Measurements from ENCODE around the gene PITHD1. TPM values are rescaled to one million over a fixed set of nuclear protein-coding genes. Genes with fewer than 3 reads are reported as not detected.
"Not testable (repeated sequence)": the region's sequence is repeated elsewhere in the genome, so short reads cannot be mapped to it uniquely, and the experiment has no call there.

Gene PITHD1
- total and polyA plus RNA-seq, 2 donors from 2014 or later = 40.4 to 57.7 TPM

GRCh38 chr1:23800400-23801337 is 22.5 kb downstream of the PITHD1 start, which contains the start of gene GALE:
TSS of gene GALE (minus strand) at chr1:23800754. CDS start at chr1:23799007, 1,747 bp downstream.
- Histone ChIP-seq H3K27me3 (ENCODE audit: control insufficient read depth, insufficient read depth, low read length) (no peaks in the 10 kb centered on the region), H3K9me3 (ENCODE audit: control insufficient read depth in 2 of 3, insufficient read depth in 1 of 3, low read length in 3 of 3) (no peaks in the 10 kb centered on the region), H3K27ac (ENCODE audit: low read depth in 2 of 2, low read length in 2 of 2) (peak within 1 kb of the TSS; percentile 95 to 96), H3K36me3 (ENCODE audit: control insufficient read depth in 2 of 3, insufficient read depth in 3 of 3, low read length in 3 of 3) (peaks cover 0 to 14% (median 3%) of the 10 kb centered on the region in 3 donors), H3K4me3 (ENCODE audit: low read length in 3 of 3) (peak within 1 kb of the TSS; percentile 72 to 87 (median 76)), H3K4me1 (ENCODE audit: control insufficient read depth in 2 of 3, insufficient read depth in 2 of 3, low read depth in 1 of 3, low read length in 3 of 3) (peaks cover 0 to 25% (median 14%) of the 10 kb centered on the region in 3 donors), H3K9ac (ENCODE audit: low read length in 3 of 3) (peak within 1 kb of the TSS; percentile 41 to 87 (median 84))
- intact Hi-C loops (cut with DNase I) = no loop called here
- TF ChIP-seq CTCF (IDR thresholded peaks at IDR 0.05; ENCODE audit: borderline replicate concordance, extremely low read depth, insufficient read depth) = no peak
- DNase-seq (peak; percentile 96 to 99 (median 98)), FAIRE-seq (no peak)

GRCh38 chr1:23801338-23801748 is 23.1 kb downstream of the PITHD1 start:
- Histone ChIP-seq H3K36me3 (ENCODE audit: control insufficient read depth in 2 of 3, insufficient read depth in 3 of 3, low read length in 3 of 3) (peaks cover 0 to 14% (median 3%) of the 10 kb centered on the region in 3 donors), H3K27ac (ENCODE audit: low read depth in 2 of 2, low read length in 2 of 2) (peak overlapping the region; percentile 95 to 96), H3K4me3 (ENCODE audit: low read length in 3 of 3) (peak overlapping the region; percentile 72 to 87 (median 75)), H3K4me1 (ENCODE audit: control insufficient read depth in 2 of 3, insufficient read depth in 2 of 3, low read depth in 1 of 3, low read length in 3 of 3) (peaks cover 0 to 25% (median 14%) of the 10 kb centered on the region in 3 donors), H3K27me3 (ENCODE audit: control insufficient read depth, insufficient read depth, low read length) (no peaks in the 10 kb centered on the region), H3K9me3 (ENCODE audit: control insufficient read depth in 2 of 3, insufficient read depth in 1 of 3, low read length in 3 of 3) (no peaks in the 10 kb centered on the region), H3K9ac (ENCODE audit: low read length in 3 of 3) (peak overlapping the region; percentile 32 to 87 (median 84))
- no peak for TF ChIP-seq CTCF (IDR thresholded peaks at IDR 0.05; ENCODE audit: borderline replicate concordance, extremely low read depth, insufficient read depth)
- FAIRE-seq = no peak
- no peak for DNase-seq
- intact Hi-C loops (cut with DNase I) = no loop called here

GRCh38 chr1:23801876-23802275 is 23.7 kb downstream of the PITHD1 start:
- Histone ChIP-seq H3K4me3 (ENCODE audit: low read length in 3 of 3) (peak overlapping the region in 1 of 3 donors; percentile 87), H3K27ac (ENCODE audit: low read depth in 2 of 2, low read length in 2 of 2) (peak overlapping the region in 1 of 2 donors; percentile 96), H3K27me3 (ENCODE audit: control insufficient read depth, insufficient read depth, low read length) (no peaks in the 10 kb centered on the region), H3K9ac (ENCODE audit: low read length in 3 of 3) (peak overlapping the region in 1 of 3 donors; percentile 84), H3K4me1 (ENCODE audit: control insufficient read depth in 2 of 3, insufficient read depth in 2 of 3, low read depth in 1 of 3, low read length in 3 of 3) (peaks cover 0 to 25% (median 14%) of the 10 kb centered on the region in 3 donors), H3K36me3 (ENCODE audit: control insufficient read depth in 2 of 3, insufficient read depth in 3 of 3, low read length in 3 of 3) (peaks cover 0 to 12% (median 4%) of the 10 kb centered on the region in 3 donors), H3K9me3 (ENCODE audit: control insufficient read depth in 2 of 3, insufficient read depth in 1 of 3, low read length in 3 of 3) (no peaks in the 10 kb centered on the region)
- intact Hi-C loops (cut with DNase I) = no loop called here
- no peak for FAIRE-seq
- DNase-seq = no peak
- TF ChIP-seq CTCF (IDR thresholded peaks at IDR 0.05; ENCODE audit: borderline replicate concordance, extremely low read depth, insufficient read depth) = no peak

GRCh38 chr1:23802809-23803342 is 24.7 kb downstream of the PITHD1 start:
- peaks cover 0 to 22% (median 14%) of the 10 kb centered on the region in 3 donors for H3K4me1 ChIP-seq (ENCODE audit: control insufficient read depth in 2 of 3, insufficient read depth in 2 of 3, low read depth in 1 of 3, low read length in 3 of 3)
- H3K36me3 ChIP-seq (ENCODE audit: control insufficient read depth in 2 of 3, insufficient read depth in 3 of 3, low read length in 3 of 3) = peaks cover 0 to 21% (median 12%) of the 10 kb centered on the region in 3 donors
- H3K27ac ChIP-seq (ENCODE audit: low read depth in 2 of 2, low read length in 2 of 2); H3K9ac ChIP-seq (ENCODE audit: low read length in 3 of 3); H3K27me3 ChIP-seq (ENCODE audit: control insufficient read depth, insufficient read depth, low read length); H3K9me3 ChIP-seq (ENCODE audit: control insufficient read depth in 2 of 3, insufficient read depth in 1 of 3, low read length in 3 of 3); FAIRE-seq; H3K4me3 ChIP-seq (ENCODE audit: low read length in 3 of 3); DNase-seq; intact Hi-C loops (cut with DNase I): not testable (repeated sequence)
